Transverse colon (tissue), 4 donors: ENCODE measurements around the gene TSPOAP1. TPM values are rescaled to one million over a fixed set of nuclear protein-coding genes. Genes with fewer than 3 reads are reported as not detected.
A peak's percentile ranks its signal among the peaks of the same experiment; 100 is the strongest.
"Not testable (repeated sequence)": the region's sequence is repeated elsewhere in the genome, so short reads cannot be mapped to it uniquely, and the experiment has no call there.

Source experiments
- DNase-seq: peaks from one replicate; pipeline ENCODE4 v3.0.0-alpha.2; 2019
- H3K27ac ChIP-seq, 4 donors: fragments of 200-600 bp; sonication (generic); 2 replicates each; pipeline ENCODE4 v1.5.1; 2016 to 2018; ENCODE audit warnings: inconsistent platforms in 4 of 4
- H3K27me3 ChIP-seq: fragments of 200-600 bp; sonication (generic); 2 replicates; pipeline ENCODE4 v1.5.1; 2017; ENCODE audit warnings: inconsistent platforms
- H3K36me3 ChIP-seq, 4 donors: fragments of 200-600 bp; sonication (generic); 2 replicates each; pipeline ENCODE4 v1.5.1; 2017 to 2019; ENCODE audit warnings: inconsistent platforms in 4 of 4
- H3K4me1 ChIP-seq, 4 donors: fragments of 200-600 bp; sonication (generic); 2 replicates each; pipeline ENCODE4 v1.5.1; 2017 to 2020; ENCODE audit warnings: inconsistent platforms in 4 of 4
- H3K4me3 ChIP-seq, 4 donors: fragments of 200-600 bp; sonication (generic); 1 replicate in 1 of 4; 2 replicates in 3 of 4; pipeline versions ENCODE4 v1.5.1 to v1.6.1; 2017 to 2019; ENCODE audit warnings: inconsistent platforms in 4 of 4
- H3K9me3 ChIP-seq, 2 donors: fragments of 200-600 bp; sonication (generic); 2 replicates each; pipeline ENCODE4 v1.5.1; 2017 to 2019; ENCODE audit warnings: inconsistent platforms in 2 of 2
- CTCF ChIP-seq, 5 experiments: fragments of 200-600 bp in 3 of 5; fragments of 450-650 bp in 2 of 5; sonication (generic) in 3 of 5; IDR thresholded peaks; 1 replicate in 2 of 5; 2 replicates in 3 of 5; pipeline ENCODE4 v1.5.1; 2016 to 2017; ENCODE audit warnings: antibody characterized with exemption in 5 of 5, inconsistent platforms in 3 of 5, mild to moderate bottlenecking in 2 of 5, moderate library complexity in 1 of 5
- EP300 ChIP-seq: sonication (generic); formaldehyde crosslinking; IDR thresholded peaks from one replicate; pipeline ENCODE4 v1.6.1; 2017; ENCODE audit warnings: antibody characterized with exemption, low read depth
- POLR2A ChIP-seq: fragments of 450-650 bp; IDR thresholded peaks from one replicate; pipeline ENCODE4 v1.6.1; 2016; ENCODE audit warnings: antibody characterized with exemption, mild to moderate bottlenecking, moderate library complexity
- POLR2AphosphoS5 ChIP-seq, 3 donors: sonication (generic); formaldehyde crosslinking; IDR thresholded peaks; one replicate each; pipeline ENCODE4 v1.6.1; 2016; ENCODE audit warnings: antibody characterized with exemption in 3 of 3
- WGBS, 2 donors: methylation state at CpG; one replicate each; pipeline ENCODE4 v1.1.5; 2018; ENCODE audit warnings: low coverage in 1 of 2; 5-methylcytosine and 5-hydroxymethylcytosine counted together
- in situ Hi-C, 4 donors: fragments of 200-750 bp; cut with MboI; loops; one replicate each; pipeline versions ENCODE4 v1.15.0 to v1.15.1; 2017; ENCODE audit warnings: low sequenced_read_pairs in 3 of 4, low pct_ligation_motif_present in 1 of 4, low pct_unique_long_range_greater_than_20kb in 1 of 4
- intact Hi-C: fragments of 100-400 bp; cut with DNase I; formaldehyde crosslinking; loops from one replicate; pipeline ENCODE4 v1.15.1; 2023; ENCODE audit warnings: low total_unique reads
- total RNA-seq, 4 donors: library from RNA; depleted of rRNA; stranded (reverse); fragments of >200 nt; gene quantifications; one replicate each; pipeline ENCODE4 v1.1.0, GENCODE V29; 2016

Gene TSPOAP1
- total RNA-seq, 4 donors from 2014 or later = 4.4 to 21.7 (median 9.4) TPM

GRCh38 chr17:58344791-58345157, 16.2 kb upstream of the TSPOAP1 start:
- intact Hi-C loops = no loop called here
- WGBS, 2 donors = 48% methylated on average over 2 of the region's 2 CpGs; no CpG with 5 or more reads in 1 of the 2 donors
- H3K36me3 ChIP-seq = peaks cover 0 to 51% (median 23%) of the 10 kb centered on the region in 4 donors

GRCh38 chr17:58344047-58344790, 15.6 kb upstream of the TSPOAP1 start:
- peaks cover 0 to 45% (median 20%) of the 10 kb centered on the region in 4 donors for H3K36me3 ChIP-seq
- no peaks in the 10 kb centered on the region for H3K27me3 ChIP-seq
- WGBS, 2 donors = 36% methylated on average over 9 of the region's 9 CpGs; no CpG with 5 or more reads in 1 of the 2 donors
- DNase-seq = peak; percentile 70
- no peaks in the 10 kb centered on the region for H3K9me3 ChIP-seq
- in situ Hi-C loops (no loop called here), intact Hi-C loops (no loop called here)
- TF ChIP-seq POLR2AphosphoS5 (IDR thresholded peaks at IDR 0.05) (peak in 2 of 3 donors; percentile 45 to 53), CTCF (IDR thresholded peaks at IDR 0.05) (no peak), POLR2A (peak; percentile 13), EP300 (no peak)
- peak overlapping the region; percentile 42 to 57 (median 52) for H3K27ac ChIP-seq
- peaks cover 0 to 14% (median 0%) of the 10 kb centered on the region in 4 donors for H3K4me1 ChIP-seq
- H3K4me3 ChIP-seq = peak overlapping the region in 1 of 4 donors; percentile 3

More at GRCh38 chr17:58344791-58345157, 16.2 kb upstream of the TSPOAP1 start:
- peaks cover 0 to 9% (median 0%) of the 10 kb centered on the region in 4 donors for H3K4me1 ChIP-seq
- peak overlapping the region in 1 of 4 donors; percentile 3 for H3K4me3 ChIP-seq
- H3K9me3 ChIP-seq = no peaks in the 10 kb centered on the region
- TF ChIP-seq POLR2A = no peak
- no peak for TF ChIP-seq CTCF (IDR thresholded peaks at IDR 0.05)
- no peak for TF ChIP-seq POLR2AphosphoS5 (IDR thresholded peaks at IDR 0.05)
- TF ChIP-seq EP300 = no peak
- no peak for DNase-seq
- in situ Hi-C loops = no loop called here
- peak overlapping the region; percentile 19 to 57 (median 33) for H3K27ac ChIP-seq
- no peaks in the 10 kb centered on the region for H3K27me3 ChIP-seq

GRCh38 chr17:58343131-58343530, 14.5 kb upstream of the TSPOAP1 start:
- H3K27ac ChIP-seq = peak overlapping the region; percentile 42 to 57 (median 52)
- intact Hi-C loops = no loop called here
- H3K9me3 ChIP-seq = no peaks in the 10 kb centered on the region
- H3K4me1 ChIP-seq = peaks cover 0 to 24% (median 3%) of the 10 kb centered on the region in 4 donors
- H3K36me3 ChIP-seq = peaks cover 0 to 34% (median 16%) of the 10 kb centered on the region in 4 donors
- no peak overlapping the region for H3K4me3 ChIP-seq
- 85% methylated on average over 4 of the region's 4 CpGs; no CpG with 5 or more reads in 1 of the 2 donors for WGBS, 2 donors
- no peaks in the 10 kb centered on the region for H3K27me3 ChIP-seq
- no peak for DNase-seq
- in situ Hi-C loops = no loop called here
- TF ChIP-seq POLR2AphosphoS5 (IDR thresholded peaks at IDR 0.05) (no peak), POLR2A (no peak), EP300 (no peak), CTCF (IDR thresholded peaks at IDR 0.05) (no peak)

GRCh38 chr17:58341861-58342475, 13.4 kb upstream of the TSPOAP1 start:
- Histone ChIP-seq H3K27me3 (no peaks in the 10 kb centered on the region), H3K36me3 (peaks cover 0 to 22% (median 10%) of the 10 kb centered on the region in 4 donors), H3K4me1 (peaks cover 3 to 36% (median 13%) of the 10 kb centered on the region in 4 donors), H3K4me3 (no peak overlapping the region), H3K27ac (peak overlapping the region in 2 of 4 donors; percentile 7 to 18), H3K9me3 (no peaks in the 10 kb centered on the region)
- WGBS, 2 donors = 71 to 72% methylated on average over 4 of the region's 4 CpGs
- no peak for DNase-seq
- no peak for TF ChIP-seq POLR2A
- no peak for TF ChIP-seq EP300
- TF ChIP-seq POLR2AphosphoS5 (IDR thresholded peaks at IDR 0.05) = no peak
- TF ChIP-seq CTCF (IDR thresholded peaks at IDR 0.05) = no peak
- in situ Hi-C loops = no loop called here
- intact Hi-C loops = no loop called here

GRCh38 chr17:58341136-58341860, 12.7 kb upstream of the TSPOAP1 start:
- peaks cover 0 to 16% (median 7%) of the 10 kb centered on the region in 4 donors for H3K36me3 ChIP-seq
- DNase-seq, in situ Hi-C loops, intact Hi-C loops, H3K27me3 ChIP-seq, H3K9me3 ChIP-seq, H3K4me3 ChIP-seq: not testable (repeated sequence)
- WGBS, 2 donors = 87 to 90% methylated on average over 2 to 11 of the region's 11 CpGs
- peak overlapping the region in 1 of 4 donors; percentile 18 for H3K27ac ChIP-seq
- peaks cover 9 to 43% (median 18%) of the 10 kb centered on the region in 4 donors for H3K4me1 ChIP-seq
